GM21447 (cell line): Measurements from ENCODE around the gene MSI2.

ENCODE experiments used
- ATAC-seq: cut with Tn5 transposase; IDR thresholded peaks from one replicate; pipeline ENCODE4 v1.9.1; 2021; ENCODE audit not compliant: unreplicated experiment

MSI2 gene

DNA sequence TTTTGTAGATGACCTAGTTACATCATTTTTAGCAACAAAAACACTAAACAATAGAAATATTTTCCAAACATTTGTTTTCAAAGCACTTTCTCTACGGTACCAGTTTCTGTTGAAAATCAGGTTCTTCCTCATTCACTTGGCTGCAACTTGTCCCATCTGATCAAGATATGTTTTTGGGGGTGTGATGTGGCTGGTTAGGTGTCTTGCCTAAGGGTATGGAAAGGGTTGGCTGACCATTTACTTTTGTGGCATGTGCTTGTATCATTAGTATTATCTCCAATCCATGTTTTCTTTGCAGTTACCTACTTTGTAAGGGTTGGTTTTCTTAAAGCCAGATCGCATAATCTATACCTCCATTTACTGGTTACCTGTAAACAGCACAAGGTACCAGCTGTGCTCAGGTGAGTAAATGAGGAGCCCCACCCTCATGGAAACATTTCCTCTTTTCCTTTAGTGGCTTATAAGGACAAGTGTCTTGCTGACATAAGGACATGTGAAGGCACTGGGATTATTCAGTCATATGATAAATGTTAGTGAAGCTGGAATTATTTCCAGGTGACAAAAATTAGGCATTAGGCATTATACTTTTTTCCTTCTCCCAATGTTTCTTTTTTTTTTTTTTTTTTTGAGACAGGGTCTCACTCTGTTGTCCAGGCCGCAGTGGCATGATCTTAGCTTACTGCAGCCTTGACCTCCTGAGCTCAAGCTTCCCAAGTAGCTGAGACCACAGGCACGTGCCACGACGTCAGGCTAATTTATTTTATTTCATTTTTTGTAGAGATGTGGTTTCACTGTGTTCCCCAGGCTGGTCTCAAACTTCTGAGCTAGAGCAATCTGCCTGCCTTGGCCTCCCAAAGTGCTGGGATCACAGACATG is 326.8 kb downstream of the MSI2 start:
- ATAC-seq: no peak

DNA sequence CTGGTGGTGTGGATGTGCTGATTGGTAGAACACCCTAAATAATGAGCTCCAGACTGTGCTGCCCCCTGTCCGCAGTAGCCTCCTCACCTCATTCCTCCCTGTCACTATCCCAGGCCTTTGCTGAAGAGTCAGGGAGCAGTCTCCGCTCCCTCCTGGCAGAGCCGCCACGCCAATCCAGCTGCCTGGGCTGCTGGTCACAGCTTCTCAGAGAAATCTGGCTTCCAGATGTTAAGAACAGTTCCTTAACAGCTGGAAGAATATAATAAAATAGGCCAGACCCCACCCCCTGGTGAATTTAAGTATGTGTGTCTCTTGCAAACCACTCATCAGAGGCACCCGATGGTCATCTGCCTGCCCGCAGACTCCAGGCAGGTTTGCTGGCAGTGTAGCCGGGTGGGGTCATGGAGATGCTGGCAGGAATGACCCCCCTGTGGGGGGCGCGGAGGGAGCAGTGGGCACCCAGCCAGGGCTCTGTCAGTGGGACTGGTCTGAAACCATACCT is 327.8 kb downstream of the MSI2 start:
- no peak for ATAC-seq

DNA sequence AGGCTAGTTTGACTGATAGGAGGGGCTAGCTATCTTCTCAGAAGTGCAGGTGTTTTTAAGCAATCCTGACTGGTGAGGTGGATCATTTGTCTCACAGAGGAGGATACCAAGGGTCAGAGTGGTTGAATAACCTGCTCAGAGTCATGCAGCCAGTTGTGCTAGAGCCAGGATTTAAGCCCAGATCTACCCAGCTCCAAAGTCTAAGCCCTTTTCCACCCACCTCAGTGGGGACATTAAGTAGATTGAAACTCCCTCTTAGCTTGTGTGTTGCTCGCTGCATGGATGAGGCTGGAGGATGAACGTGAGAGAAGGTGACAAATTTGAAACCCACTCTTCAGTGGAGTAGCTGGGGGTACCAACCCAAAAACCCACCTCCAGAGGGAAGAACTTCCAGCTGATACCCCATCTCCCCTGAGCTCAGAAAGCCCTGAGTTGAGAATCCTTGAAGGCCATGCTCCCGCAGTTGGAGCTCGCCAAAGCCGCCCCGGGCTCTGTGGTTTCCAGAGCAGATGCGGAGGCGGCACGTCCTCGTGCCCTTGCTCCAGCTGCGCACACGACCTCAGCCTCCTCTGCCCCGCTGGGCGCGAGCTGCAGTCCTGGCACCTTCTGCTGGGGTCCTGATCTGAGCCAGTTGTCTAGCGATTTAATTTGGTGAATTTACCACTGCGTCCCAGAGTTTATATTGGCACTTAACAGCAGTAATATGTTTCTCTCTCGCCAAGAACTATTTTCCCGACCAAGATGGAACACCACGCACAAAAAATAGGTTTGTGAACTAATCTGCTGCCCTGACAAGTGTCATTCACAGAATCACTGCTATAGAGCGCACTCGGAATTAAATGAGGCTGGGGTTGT is 329.2 kb downstream of the MSI2 start:
- no peak for ATAC-seq

DNA sequence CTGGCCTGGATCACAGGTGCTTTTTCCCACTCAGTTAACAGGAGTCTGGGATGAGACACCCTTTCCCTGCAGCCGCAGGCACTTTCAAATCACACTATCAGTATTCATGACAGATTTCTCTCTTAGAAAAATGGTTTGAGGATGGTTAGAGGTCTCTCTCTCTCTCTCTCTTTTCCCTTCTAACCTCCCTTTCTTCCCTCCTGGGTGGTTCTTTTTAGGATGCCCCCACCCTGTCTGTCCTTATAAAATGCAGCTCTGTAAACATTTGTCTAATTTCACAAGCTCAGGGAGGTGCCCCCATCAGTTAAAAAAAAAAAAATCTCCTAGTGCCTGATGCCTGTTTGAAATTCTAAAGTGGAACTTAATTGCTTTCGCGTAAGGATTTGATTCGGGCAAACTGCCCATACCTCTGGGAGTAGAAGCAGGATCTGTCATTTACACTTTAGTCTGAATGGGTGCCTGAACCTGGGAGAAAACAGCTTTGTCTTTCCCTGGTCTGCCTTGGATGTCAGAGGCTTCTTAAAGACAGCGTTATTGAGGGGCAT is 329.9 kb downstream of the MSI2 start:
- no peak for ATAC-seq

DNA sequence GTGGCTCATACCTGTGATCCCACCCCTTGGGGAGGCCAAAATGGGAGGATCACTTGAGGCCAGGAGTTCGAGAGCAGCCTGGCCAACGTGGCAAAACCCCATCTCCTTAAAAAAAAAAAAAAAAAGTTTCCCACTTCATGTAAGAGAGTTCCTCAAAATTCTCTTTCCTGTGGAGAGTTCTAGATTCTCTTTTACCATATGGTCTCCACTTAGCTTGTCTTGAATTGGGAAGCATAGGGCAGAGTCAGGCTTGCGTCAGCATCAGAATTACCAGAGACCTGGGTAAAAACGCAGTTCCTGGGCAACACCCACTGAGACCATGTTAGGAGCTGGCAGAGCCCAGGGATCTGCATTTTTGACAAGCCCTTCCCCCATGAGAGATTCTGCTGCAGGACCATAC is 330.4 kb downstream of the MSI2 start:
- no peak for ATAC-seq

DNA sequence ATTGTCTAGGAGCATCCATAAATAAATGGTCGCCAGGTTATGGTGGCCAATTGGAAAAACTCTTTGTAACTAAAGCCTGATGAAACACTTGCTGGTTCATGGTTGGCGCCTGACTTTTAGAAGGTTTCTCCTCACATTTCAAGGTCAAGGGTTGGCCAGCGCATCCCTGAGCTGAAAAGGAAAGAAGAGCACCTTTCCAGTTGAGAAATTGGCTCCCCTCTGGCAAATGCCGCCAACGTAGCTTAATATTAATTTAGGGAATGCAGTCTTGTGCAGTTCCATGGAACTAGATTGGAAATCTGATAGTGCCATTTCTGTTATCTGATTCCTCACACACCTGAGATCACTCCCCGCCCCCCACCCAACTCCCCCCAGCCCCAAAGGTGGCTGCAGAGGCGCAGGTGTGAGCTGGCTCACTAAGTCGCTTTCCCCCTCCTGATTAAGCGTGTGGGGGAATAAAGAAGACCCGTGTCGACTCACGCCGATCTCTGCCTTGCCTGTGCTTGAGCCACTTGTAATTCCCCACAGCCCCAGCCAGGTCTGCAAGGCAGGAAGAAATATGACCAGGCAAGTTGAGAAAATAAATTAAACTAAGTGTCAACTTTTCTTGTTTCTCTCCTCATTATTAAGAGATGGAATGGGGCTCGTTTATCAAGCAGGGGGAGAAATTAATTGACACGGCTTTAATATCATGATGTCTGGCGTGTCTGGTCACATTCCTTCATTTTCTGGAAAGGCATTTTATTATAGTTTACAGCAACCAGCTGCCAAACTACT is 331.1 kb downstream of the MSI2 start:
- ATAC-seq: no peak

DNA sequence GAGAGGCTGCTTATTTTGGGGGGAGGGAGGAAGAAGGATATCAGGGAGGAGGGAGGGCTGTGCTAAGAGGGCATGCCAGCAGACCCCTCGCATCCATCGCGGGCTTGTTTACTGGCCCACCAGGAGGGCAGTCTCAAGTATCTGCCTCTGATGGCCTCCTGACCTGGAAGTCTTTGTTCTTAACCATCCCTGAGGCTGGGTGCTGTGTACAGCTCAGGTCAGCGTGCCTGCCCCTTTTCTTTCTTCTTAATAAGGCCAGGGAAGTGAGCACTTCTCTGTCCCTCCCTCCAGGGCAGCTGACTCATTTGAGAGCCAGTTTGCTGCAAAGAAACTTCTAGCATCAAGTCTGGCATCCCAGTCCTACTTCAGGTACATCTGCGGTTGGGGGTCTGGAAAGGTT is 331.8 kb downstream of the MSI2 start:
- ATAC-seq: no peak

DNA sequence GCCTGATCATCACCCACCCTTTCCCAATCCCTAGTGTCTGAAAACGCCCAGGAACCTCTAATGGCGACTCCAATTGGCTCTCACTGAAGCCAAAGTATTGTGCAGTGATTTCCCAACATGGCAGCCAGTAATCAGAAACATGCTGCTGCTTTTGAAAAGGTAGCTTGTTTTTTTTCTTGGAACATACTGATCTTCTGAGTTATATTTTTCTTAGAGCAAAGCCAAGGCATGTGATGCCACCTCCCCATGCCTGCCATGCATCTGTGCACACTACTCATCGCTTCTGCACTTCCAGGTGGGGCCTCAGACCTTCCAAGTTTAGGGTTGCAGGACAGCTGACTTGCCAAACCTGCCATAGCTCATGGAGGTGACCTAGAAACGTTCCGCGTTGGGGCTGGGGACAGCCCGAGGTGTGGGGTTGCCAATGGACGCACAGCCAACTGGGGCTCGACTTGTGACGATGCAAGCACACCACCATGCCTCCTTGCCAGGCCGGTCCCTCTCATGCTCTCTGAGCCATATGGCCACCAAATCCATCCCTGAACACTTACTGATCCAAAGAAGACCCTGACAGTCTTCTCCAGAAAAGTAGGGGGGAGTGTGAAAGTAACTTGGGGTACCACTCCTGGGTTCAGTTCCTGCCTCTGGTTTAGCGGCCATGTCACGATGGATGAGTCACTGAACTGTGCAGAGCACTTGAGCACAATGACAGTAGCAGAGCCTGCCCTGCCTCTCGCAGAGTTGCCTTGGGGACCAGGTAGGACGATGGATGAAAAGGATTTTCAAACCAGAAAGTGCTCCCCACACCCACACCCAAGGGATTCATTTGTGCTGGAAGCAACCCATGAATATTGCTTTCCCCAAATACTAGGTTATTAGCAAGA is 333.1 kb downstream of the MSI2 start:
- ATAC-seq: no peak

DNA sequence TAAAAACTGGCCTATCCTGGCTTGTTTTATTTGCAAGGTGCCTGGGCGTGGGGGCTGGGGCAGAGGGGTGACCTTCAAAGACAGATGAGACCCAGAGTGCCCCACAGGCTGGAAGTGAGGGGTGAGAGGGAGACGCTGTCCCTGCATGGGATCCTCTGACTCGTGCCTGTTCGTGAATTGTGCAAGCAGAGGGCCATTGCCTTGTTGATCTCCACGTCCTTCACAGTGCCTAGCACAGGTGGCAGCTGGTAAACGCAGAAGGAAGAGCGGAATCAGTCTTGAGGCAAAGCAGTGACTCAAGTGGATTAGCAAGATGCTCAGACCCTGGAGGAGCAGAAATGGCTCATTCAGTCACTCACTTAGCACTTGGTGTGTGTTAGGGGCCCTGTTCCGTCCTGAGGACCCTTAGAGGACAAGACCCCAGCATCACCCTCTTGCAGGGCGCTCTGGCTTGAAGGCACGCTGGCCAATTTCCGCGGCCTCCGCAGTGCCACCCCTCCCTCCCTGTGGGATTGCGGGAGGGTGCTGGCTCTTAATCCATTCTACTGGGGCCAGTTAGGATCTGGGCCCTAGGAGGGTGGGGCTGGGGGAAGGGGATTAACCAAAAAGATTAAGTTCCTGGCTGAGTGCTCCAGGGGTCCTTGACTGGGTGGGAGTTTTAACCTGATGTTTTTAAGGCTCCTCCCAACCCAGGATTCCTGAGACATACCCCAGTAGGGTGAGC is 337.6 kb downstream of the MSI2 start:
- no peak for ATAC-seq

DNA sequence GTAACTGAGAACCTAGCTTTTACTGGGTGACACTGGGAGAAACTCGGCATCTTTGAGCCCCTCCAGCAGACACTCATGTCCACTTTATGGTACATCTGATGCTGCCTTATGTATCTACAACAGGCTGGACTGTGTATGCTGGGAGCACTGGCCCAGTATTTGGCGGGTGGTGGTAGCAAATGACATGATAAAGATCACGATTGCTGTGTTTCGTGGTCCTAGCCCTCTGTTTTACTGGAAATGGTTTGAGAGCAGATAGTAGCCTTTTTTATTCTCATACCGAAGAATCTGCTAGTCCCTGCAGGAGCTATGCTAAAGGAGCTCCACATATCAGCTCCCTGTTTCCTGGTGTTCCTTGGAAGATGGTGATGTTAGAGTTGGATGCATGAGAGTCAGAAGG is 338.4 kb downstream of the MSI2 start:
- no peak for ATAC-seq

DNA sequence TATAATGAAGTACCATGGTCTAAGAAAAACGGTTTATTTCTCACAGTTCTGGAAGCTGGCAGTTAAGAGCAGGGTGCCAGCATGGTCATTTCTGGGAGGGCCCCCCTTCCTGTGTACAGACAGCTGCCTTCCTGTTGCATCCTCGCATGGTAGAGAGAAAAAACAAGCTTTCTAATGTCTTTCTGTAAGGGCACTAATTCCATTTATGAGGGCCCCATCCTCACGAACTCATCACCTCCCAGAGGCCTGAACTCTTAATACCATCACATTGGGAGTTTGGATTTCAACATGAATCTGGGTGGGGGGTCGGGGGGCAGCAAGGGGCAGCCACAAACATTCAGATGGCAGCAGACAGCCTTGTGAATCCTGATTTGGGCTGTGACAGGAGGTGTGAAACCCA is 339.1 kb downstream of the MSI2 start:
- ATAC-seq: no peak

DNA sequence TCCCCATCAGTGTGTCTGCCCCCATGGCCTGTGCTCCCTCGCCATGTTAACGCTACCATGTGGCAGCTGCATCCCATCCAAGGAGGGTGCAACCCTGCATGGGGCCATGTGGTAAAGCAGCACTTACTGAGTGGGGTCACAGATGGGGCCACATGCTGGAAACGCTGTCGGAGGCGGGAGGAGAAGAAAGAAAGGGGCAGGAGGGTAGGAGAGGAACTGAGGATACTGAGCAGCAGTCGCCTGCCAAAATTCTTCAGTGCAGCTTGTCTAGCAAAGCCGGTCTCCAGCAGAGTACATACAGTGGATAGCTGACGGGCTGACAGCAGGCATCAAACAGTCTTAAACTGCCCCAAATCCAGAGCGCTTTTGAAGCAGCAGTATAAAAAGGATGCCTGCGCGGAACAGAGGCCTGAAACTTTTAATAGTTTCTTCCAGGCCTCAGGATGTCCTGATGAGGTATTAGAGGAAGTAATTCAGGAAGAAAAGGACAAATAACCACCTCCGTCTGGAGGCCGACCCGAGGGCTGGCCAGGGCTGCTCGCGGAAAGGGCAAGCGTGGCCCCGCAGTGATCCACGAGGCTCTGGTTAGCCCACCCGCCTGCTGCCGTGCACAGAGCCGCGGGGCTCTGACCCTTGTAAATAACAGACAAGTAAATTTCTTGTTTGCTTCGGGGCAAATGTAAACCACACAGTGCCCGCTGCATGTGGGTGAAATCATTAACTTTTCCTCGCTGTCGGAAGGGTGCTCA is 339.8 kb downstream of the MSI2 start:
- ATAC-seq: no peak

DNA sequence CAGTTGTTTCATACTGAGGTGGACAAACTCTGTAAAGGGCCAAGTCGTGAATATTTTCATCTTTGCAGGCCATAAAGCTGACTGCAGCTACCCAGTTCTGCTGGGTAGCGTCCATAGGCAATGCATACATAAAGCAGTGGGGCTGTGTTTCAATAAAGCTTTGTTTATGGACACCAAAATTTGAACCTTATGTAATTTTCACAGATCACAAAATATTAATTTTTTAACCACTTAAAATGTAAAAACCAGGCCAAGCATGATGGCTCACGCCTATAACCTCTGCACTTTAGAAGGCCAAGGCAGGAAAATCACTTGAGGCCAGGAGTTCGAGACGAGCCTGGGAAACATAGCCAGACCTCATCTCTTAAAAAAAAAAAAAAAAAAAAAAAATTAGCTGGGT is 340.8 kb downstream of the MSI2 start:
- ATAC-seq: no peak

DNA sequence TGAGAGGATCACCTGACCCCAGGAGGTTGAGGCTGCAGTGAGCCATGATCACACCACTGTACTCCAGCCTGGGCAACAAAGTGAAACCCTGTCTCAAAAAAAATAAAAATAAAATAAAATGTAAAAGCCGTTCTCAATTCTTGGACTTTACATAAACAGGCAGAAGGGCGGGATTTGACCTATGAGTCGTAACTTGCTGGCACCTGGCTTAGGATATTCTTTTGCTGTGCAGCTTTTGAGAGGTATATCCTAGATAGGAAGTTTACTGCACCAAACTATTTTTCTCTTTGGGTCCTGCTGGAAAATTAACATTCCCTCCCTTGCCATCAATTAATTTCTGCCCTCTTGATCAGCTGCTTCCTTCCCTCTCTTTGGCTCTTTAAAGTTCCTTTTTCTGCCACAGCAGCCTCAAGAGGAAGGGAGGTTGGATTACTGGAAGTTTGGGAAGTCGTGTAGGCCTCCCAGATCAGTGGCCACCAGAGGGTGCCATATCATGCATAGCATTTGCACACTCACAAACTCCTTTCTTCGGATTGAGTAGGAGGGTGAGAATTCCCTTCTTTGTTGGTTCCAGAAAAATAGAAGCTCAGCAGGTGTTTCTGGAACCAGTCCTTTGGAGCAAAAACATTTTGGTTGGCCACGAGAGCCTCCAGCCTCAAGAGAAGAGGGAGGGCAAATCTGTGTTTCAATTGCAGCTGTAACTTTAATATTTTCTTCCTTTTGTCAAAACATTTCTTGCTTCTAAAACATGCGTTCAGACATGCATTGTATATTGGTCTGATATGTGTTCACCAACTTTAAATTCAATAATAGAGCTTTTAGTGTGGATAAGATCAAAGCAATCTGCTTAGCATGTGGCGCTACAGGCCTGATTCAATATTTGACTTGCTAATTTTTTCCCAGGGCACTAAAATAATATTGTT is 341.5 kb downstream of the MSI2 start:
- no peak for ATAC-seq

DNA sequence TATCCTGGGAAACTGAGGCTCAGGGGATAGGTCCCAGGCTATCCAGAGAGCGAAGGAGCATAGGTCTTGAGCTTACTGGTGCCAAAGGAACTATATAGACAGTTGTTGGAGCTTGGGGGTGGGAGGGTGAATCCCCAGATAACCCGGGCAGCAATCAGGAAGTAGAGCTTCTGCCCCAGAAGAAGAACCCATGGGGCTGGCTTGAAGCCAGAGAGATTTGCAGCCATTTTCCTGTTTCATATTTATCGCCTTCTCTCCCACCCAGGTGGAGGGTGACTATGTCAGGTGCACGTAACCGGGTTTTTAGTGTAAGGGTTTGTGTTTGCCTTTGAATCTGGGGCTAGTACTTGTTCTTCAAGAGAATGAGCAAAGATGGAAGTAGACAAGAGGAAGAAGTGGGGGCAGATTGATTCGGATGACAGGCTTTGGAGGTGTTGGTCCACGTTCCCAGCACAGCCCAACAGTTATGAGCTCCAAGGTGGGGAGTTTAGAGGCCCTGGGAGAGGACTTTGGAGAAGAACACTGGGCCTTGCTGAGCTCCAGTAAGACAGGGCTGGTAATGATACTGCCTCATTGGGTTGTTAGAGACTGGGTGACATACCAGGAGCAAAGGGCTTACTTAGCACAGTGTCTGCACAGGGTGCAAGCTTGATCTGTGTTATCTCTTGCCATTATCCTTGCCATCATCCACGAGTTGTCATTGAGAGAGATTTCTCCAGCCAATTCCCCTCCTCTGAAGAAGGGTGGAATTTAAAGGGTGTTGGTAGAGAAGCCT is 343.1 kb downstream of the MSI2 start:
- ATAC-seq: no peak

DNA sequence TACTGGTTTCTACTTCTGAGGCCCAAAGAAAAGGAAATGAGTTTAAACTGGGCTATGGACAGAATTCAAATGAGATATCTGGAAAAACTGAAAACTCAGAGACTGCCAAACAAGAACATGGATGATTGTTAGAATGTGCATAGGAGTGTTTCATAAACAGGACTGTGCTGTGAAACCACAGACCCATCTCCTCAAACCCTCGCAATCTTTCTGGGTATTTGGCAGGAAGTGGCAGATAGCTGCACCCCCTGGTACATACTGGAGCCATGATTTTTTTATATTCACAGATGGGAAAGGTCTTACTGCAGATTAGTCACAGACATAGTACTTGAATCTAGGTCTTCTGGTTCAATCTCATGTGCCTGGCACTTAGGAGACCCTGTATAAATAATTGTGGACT is 343.8 kb downstream of the MSI2 start:
- no peak for ATAC-seq
